Activated naive CD4-positive, alpha-beta T cell treated with anti-CD3 and anti-CD28 coated beads, Interleukin-2, amount 10 ng/mL, durations not matched to agents 7 days and 5 days (primary cell): ENCODE measurements around the gene LDB3.

Experiments
- CTCF ChIA-PET: fragments of 350-600 bp; sonication (Branson Sonifier 250); formaldehyde crosslinking; loops from one replicate; lab custom pipeline; 2021; ENCODE audit warnings: antibody characterized with exemption; lab: Charles Lee
- DNase-seq: peaks from one replicate; pipeline ENCODE4 v3.0.0-alpha.2; 2020
- H3K27ac Mint-ChIP-seq: one replicate; pipeline ENCODE4 v1.8.0; 2021; ENCODE audit warnings: mild to moderate bottlenecking, moderate library complexity, mixed read lengths
- H3K27me3 Mint-ChIP-seq: one replicate; pipeline ENCODE4 v1.8.0; 2021; ENCODE audit warnings: mild to moderate bottlenecking, mixed read lengths
- H3K36me3 Mint-ChIP-seq: one replicate; pipeline ENCODE4 v1.8.0; 2021; ENCODE audit warnings: mixed read lengths
- H3K4me1 Mint-ChIP-seq: one replicate; pipeline ENCODE4 v1.8.0; 2021; ENCODE audit warnings: mixed read lengths
- H3K4me3 Mint-ChIP-seq: one replicate; pipeline ENCODE4 v1.8.0; 2021; ENCODE audit warnings: mild to moderate bottlenecking, moderate library complexity, mixed read lengths
- H3K9me3 Mint-ChIP-seq: one replicate; pipeline ENCODE4 v1.8.0; 2021; ENCODE audit warnings: mixed read lengths

Gene LDB3

DNA sequence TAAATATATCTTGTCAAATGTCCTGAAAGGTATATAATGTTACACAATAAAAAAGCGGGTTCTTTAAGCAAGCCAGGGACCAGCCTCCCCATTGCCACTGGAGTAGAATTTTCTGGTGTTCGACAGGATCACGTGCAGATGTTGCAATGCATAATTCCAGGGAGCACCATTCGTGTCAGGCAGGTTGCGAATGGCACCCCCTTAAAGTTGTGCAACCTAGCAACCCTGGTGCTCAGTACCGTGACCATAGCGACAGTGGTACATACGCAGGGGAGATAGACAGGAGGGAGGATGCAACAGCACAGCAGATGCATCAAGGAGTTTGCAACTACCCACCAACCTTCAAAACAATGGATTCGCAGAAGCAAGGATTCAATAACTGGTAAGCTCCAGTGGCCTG is 81.5 kb downstream of the LDB3 start:
- peaks cover 13% of the 10 kb centered on the region for H3K27me3 Mint-ChIP-seq
- no peak overlapping the region for H3K4me3 Mint-ChIP-seq
- CTCF ChIA-PET = no interaction called here

DNA sequence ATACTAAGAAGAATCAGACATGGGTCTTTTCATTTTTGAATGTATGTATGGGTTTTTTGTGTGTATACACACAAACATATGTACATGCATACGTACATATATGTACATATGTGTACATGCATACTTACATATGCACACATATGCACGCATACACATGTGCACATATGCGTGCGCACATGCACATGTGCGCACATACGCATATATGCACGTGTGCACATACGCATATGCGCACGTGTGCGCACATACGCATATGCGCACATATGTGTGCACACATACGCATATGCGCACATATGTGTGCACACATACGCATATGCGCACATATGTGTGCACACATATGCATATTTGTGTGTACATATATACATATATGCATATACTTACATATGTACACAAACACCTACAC is 83.2 kb downstream of the LDB3 start:
- no peaks in the 10 kb centered on the region for H3K36me3 Mint-ChIP-seq
- H3K27me3 Mint-ChIP-seq = peaks cover 21% of the 10 kb centered on the region
- CTCF ChIA-PET = no interaction called here
- H3K9me3 Mint-ChIP-seq = no peaks in the 10 kb centered on the region
- peaks cover 26% of the 10 kb centered on the region for H3K4me1 Mint-ChIP-seq
- DNase-seq = no peak
- H3K27ac Mint-ChIP-seq = no peak overlapping the region
- H3K4me3 Mint-ChIP-seq = no peak overlapping the region

More for the DNA sequence above, 81.5 kb downstream of the LDB3 start:
- peaks cover 19% of the 10 kb centered on the region for H3K4me1 Mint-ChIP-seq
- H3K27ac Mint-ChIP-seq = no peak overlapping the region
- H3K36me3 Mint-ChIP-seq = no peaks in the 10 kb centered on the region
- DNase-seq = no peak
- no peaks in the 10 kb centered on the region for H3K9me3 Mint-ChIP-seq

DNA sequence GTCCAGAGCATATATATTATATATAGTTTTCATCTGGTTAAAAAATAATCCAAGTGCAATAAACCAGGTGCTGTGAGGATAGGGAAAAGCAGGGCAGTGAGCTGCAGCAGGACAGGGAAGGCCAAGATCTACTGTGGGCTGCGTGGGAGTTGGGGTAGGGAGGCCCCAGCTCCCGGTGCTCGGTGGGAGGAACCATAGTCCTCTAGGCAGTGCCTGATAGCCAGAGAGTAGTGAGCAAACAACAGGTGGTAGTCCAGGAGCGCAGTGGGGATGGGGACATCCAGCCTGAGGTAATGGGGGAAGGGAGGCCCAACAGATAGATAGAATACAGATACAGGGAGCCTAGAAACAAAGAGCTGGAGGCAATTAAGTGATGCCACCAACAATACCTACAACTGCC is 84.0 kb downstream of the LDB3 start:
- Mint-ChIP-seq H3K4me3 (no peak overlapping the region), H3K27me3 (peaks cover 25% of the 10 kb centered on the region), H3K9me3 (no peaks in the 10 kb centered on the region), H3K27ac (no peak overlapping the region), H3K36me3 (no peaks in the 10 kb centered on the region), H3K4me1 (peaks cover 27% of the 10 kb centered on the region)
- no peak for DNase-seq
- CTCF ChIA-PET = interaction anchor here (1.1 to 1.2 kb wide), 2 partner anchors 41 to 46 kb away, joined by 4 read pairs; no protein-coding TSS in a partner anchor

DNA sequence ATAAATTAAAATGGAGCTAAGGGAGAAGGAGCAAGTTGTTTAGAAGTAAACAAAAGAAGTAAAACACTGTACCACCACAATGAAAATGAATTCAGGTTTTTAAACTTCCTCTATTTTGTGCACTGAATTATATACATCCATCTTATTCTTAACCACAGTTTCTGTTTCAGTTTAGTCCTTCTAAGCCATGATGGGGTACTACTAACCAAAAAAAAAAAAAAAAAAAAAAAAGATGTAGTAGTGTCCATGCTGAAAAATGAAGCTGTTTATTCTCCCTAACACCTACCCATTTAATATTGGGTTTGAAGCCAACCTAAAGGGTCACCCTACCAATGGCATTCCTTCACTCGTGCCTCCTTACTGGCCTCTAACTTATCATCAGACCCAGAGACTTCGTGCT is 84.7 kb downstream of the LDB3 start:
- H3K36me3 Mint-ChIP-seq = no peaks in the 10 kb centered on the region
- no peak overlapping the region for H3K27ac Mint-ChIP-seq
- H3K4me3 Mint-ChIP-seq = no peak overlapping the region
- H3K27me3 Mint-ChIP-seq = peaks cover 32% of the 10 kb centered on the region
- DNase-seq = no peak
- H3K9me3 Mint-ChIP-seq = no peaks in the 10 kb centered on the region
- CTCF ChIA-PET = interaction anchor here (1.1 to 1.2 kb wide), 2 partner anchors 42 to 46 kb away, joined by 4 read pairs; no protein-coding TSS in a partner anchor
- peaks cover 30% of the 10 kb centered on the region for H3K4me1 Mint-ChIP-seq

DNA sequence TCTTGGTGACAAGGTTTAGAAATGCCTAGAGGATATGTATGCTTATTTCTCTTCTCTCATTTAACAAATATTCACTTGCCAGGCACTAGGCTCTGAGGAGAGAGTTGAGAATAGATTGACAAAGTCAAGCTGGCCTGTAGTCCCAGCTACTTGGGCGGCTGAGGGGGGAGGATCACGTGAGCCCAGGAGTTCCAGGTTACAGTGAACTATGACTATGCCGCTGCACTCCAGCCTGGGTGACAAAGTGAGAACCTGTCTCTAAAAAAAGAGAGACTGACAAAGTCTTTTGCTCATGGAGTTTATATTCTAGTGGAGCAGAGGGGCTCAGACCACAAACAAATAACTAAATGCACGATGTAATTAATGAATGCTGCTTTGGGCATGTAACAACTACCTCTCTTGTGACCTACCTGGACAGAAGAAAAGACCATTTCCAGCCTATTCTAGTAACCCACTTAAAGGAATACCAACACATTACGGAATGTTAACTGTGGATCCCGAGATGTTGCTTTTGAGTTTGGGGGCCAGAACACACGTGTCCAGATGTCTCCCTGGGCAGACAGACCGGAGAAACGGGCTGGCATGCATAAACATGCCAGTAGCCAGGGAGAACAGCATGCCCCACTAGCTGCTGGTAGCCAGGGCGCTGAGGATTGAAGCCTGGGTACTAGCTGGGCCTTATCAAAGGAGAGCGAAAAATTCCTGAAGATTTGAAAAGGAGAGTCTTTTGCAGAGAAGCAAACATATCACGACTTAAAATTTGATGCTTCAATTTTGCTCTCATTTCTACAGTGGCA is 85.5 kb downstream of the LDB3 start:
- CTCF ChIA-PET = interaction anchor here (1.1 kb wide), 1 partner anchor 43 kb away, joined by 4 read pairs; no protein-coding TSS in a partner anchor
- H3K9me3 Mint-ChIP-seq = no peaks in the 10 kb centered on the region
- H3K36me3 Mint-ChIP-seq = peaks cover 2% of the 10 kb centered on the region
- DNase-seq = no peak
- peaks cover 40% of the 10 kb centered on the region for H3K27me3 Mint-ChIP-seq
- no peak overlapping the region for H3K4me3 Mint-ChIP-seq
- peaks cover 37% of the 10 kb centered on the region for H3K4me1 Mint-ChIP-seq
- H3K27ac Mint-ChIP-seq = no peak overlapping the region

DNA sequence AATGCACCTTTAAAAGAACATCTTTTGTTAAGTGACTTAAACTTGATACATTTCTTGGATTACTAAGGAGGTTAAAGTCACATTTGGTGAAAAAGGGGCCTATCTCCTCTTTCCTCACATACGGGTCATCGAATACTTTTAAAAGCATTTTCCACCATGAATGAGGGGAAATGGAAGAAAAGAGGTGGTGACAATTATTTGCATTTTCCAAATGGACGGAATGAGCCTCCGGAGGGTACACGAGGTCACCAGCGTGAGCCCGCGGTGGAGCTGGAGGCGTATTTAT is 87.1 kb downstream of the LDB3 start:
- no peaks in the 10 kb centered on the region for H3K9me3 Mint-ChIP-seq

DNA sequence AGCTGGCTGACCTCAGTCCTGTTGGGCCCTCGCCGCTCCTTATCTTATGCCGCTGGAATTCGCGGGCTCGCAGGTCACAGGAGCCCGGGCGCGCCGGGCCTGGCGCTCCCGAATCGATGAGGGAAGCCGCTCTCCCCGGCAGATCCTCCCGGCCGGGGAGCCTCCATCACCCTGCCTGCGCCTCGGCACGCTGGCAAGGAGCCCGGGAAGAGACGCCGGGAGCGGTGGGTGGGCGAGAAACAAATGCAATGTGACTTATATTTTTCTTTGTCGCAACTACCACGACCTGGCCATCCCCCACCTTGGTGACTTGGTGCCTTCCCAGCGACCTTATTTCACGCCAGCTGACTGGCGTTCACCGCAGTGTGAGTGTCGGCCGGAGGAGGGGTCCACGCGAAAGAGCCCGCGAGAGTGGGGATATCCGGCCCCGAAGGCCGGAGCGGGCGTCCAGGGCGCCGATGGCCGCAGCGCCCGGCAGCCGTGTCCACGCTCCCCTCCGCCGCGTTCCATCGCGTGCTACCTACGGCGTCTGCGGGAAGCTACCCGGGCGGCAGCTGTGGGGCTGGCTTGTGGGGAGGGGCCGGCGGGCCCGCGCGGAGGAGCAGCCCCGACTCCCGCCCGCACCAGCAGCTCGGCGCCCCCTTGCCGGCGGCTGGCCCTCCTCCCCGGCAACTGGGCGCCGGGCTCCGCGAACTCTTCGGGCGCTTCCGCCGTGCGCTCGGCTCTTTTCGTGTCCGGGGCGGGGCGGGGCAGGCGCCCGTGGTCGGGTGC is 87.6 kb downstream of the LDB3 start:
- CTCF ChIA-PET = no interaction called here
- peaks cover 2% of the 10 kb centered on the region for H3K36me3 Mint-ChIP-seq
- H3K27ac Mint-ChIP-seq = no peak overlapping the region
- no peaks in the 10 kb centered on the region for H3K9me3 Mint-ChIP-seq
- peaks cover 55% of the 10 kb centered on the region for H3K27me3 Mint-ChIP-seq
- peaks cover 48% of the 10 kb centered on the region for H3K4me1 Mint-ChIP-seq
- peak; percentile 89 for DNase-seq
- H3K4me3 Mint-ChIP-seq = peak overlapping the region; percentile 79

More for the DNA sequence above, 87.1 kb downstream of the LDB3 start:
- CTCF ChIA-PET = no interaction called here
- DNase-seq = no peak
- Mint-ChIP-seq H3K36me3 (peaks cover 2% of the 10 kb centered on the region), H3K27me3 (peaks cover 55% of the 10 kb centered on the region), H3K4me1 (peaks cover 48% of the 10 kb centered on the region), H3K4me3 (peak overlapping the region; percentile 79), H3K27ac (no peak overlapping the region)

DNA sequence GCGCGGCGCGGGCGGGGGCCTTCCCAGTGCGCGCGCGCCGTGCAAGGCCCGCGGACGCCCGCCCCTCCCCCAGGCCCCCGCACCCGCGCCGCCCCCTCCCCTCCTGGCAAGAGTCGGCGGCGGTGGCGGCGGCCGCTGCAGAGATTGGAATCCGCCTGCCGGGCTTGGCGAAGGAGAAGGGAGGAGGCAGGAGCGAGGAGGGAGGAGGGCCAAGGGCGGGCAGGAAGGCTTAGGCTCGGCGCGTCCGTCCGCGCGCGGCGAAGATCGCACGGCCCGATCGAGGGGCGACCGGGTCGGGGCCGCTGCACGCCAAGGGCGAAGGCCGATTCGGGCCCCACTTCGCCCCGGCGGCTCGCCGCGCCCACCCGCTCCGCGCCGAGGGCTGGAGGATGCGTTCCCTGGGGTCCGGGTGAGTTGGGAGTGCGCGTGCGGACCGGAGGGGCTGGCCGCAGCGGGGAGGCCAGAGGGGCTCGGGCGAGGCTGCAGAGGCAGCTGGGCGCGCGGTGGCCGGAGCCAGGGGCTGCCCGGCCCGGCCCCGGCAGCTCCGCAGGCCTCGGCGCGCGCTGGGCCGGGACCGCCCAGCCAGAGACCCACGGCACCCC is 88.3 kb downstream of the LDB3 start, which contains the start of gene BMPR1A:
BMPR1A (plus strand) TSS at position 109 of the 602 bp plus-strand sequence. CDS start 119,400 bp downstream, outside the sequence.
- H3K27ac Mint-ChIP-seq = peak within 1 kb of the TSS; percentile 78
- no peak for DNase-seq
- peaks cover 55% of the 10 kb centered on the region for H3K27me3 Mint-ChIP-seq
- peak within 1 kb of the TSS; percentile 84 for H3K4me3 Mint-ChIP-seq
- CTCF ChIA-PET = no interaction called here
- no peaks in the 10 kb centered on the region for H3K9me3 Mint-ChIP-seq
- peaks cover 48% of the 10 kb centered on the region for H3K4me1 Mint-ChIP-seq
- peaks cover 2% of the 10 kb centered on the region for H3K36me3 Mint-ChIP-seq

DNA sequence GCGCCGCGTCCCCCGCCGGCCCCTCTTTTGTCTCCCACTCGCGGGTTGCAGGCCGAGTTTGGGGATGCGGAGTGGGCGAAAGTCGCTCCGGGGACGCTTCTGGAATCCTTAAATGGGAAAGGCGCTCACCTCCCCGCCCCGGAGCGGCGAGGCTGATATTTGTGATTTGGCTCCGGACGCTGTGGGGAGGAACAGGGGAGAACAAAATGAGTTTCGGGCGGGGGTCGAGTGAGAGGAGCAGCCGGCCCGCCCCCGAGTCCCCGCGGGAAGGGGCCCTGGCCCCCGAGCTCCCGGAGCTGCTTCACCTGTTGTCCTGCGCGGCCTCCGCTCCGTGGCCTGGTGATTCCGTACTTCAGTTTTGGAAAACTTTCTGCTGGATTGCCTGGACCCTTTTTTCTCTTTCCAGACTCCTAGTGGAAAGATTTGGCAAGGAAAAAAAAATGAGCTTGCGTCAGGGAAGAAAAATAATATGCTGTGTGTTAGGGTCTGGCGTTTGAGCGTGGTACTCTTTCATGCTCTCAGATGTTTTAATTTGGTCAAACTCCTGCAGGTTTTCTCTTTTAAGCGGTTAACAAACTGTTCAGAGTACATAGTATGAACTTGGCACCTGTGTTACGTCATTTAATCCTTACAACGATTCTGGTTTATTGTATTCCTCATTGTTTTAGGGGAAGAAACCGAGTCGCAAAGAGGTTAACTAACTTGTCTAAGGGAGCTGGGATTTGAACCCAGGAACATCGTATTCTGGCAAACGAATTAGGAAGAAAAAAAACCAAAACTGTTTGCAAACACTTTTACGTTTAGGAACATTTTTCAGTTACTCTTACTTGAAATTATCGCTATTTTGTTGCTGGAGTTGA is 89.0 kb downstream of the LDB3 start:
- H3K27ac Mint-ChIP-seq = peak overlapping the region; percentile 78
- H3K4me1 Mint-ChIP-seq = peaks cover 46% of the 10 kb centered on the region
- peaks cover 56% of the 10 kb centered on the region for H3K27me3 Mint-ChIP-seq
- CTCF ChIA-PET = interaction anchor here (0.9 kb wide), 1 partner anchor 15 kb away, joined by 3 read pairs; no protein-coding TSS in a partner anchor
- peaks cover 2% of the 10 kb centered on the region for H3K36me3 Mint-ChIP-seq
- H3K9me3 Mint-ChIP-seq = no peaks in the 10 kb centered on the region
- peak overlapping the region; percentile 84 for H3K4me3 Mint-ChIP-seq
- peak; percentile 32 for DNase-seq

DNA sequence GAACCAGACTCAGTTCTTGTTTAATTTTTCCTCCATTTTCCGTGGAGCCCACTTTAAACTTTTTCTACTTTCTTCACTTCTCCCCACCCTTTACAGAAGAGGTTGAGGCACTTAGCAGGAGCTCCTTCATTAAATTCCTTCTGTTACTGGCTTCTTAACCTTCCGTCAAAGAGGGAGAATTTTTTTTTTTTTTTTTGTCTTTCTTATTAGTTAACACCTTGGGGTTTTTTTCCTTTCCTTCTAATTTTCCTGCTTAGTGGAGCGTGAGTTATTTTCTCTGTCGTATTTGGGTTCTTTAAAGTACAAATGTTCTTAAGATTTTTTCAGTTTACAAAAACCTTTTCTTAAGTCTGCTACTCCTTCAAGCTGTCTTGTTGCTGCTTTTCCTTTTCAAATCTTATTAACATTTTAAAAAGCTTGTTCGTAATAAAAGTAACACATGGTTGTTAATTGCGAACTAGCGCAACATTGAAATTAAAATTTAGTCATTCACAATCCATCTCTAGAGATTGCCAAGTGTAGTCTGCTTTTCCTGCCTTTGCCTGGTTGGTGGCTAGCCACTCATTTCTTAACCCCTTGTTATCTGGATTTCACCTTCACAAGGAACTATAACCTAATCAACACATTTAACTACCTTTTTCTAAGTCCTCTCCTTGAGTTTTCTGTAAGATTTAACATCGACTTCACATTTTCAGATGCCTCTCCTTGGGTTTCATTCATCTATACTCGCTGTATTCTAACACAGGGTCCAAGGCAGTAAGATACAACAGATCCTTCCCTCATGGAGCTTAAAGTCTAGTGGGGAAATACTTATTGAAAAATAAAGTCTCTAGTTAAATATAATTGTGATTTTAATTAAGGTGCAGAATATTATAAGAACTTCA is 90.1 kb downstream of the LDB3 start:
- peaks cover 60% of the 10 kb centered on the region for H3K27me3 Mint-ChIP-seq
- peak overlapping the region; percentile 48 for H3K4me3 Mint-ChIP-seq
- CTCF ChIA-PET = no interaction called here
- no peaks in the 10 kb centered on the region for H3K9me3 Mint-ChIP-seq
- peaks cover 36% of the 10 kb centered on the region for H3K4me1 Mint-ChIP-seq
- no peak overlapping the region for H3K27ac Mint-ChIP-seq
- peaks cover 2% of the 10 kb centered on the region for H3K36me3 Mint-ChIP-seq
- no peak for DNase-seq

DNA sequence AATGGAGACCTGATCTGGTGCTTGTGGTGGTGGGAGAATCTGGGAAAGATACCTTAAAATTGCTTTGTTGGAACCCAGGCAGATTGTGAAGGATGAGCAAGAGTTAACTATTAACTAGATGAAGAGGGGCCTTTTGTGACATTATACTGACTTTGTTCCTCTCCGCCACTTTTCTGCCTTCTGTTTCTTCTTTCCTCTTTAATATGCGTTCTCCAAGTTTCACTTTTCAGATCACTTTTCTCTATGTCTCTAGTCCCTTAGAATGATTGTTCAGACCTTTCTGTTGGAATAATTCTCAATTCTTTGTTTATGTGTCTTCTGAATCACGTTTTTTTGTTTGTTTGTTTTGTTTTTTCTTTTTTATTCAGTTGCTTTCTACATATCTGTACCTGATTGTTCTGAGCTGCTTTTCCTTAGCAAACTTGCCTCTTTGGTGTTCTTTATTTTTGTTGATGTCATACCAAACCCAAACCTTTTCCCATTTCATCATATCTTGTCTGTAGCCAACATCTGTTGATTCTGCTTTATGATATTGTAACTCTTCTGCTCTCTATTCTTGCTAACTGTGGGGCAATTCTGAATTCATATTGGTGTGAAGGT is 90.9 kb downstream of the LDB3 start:
- H3K27me3 Mint-ChIP-seq = peaks cover 58% of the 10 kb centered on the region
- DNase-seq = no peak
- peaks cover 2% of the 10 kb centered on the region for H3K36me3 Mint-ChIP-seq
- H3K4me1 Mint-ChIP-seq = peaks cover 35% of the 10 kb centered on the region
- no peaks in the 10 kb centered on the region for H3K9me3 Mint-ChIP-seq
- no peak overlapping the region for H3K27ac Mint-ChIP-seq
- CTCF ChIA-PET = no interaction called here
- H3K4me3 Mint-ChIP-seq = no peak overlapping the region

DNA sequence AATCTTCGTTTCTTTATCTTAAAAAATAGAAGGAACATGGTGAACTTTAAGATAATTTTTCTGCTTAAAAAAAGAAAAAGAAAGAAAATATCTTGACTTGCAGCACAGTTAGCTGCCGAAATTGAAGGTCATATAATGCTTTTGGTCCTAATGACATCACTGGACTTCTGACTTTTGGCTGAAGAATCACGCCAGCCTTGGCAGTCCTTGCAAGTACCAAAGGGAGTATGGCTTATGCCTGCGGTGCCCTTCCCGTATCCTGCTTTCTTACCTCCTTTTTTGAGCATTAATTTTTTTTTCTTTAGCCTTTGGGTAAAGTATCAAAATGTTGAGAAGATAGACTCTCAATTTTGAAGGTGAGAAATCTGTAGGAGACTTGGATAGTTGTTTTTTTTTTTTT is 95.1 kb downstream of the LDB3 start:
- Mint-ChIP-seq H3K27me3 (peaks cover 25% of the 10 kb centered on the region), H3K4me3 (no peak overlapping the region), H3K9me3 (no peaks in the 10 kb centered on the region), H3K36me3 (peaks cover 2% of the 10 kb centered on the region), H3K27ac (no peak overlapping the region), H3K4me1 (peaks cover 14% of the 10 kb centered on the region)
- no peak for DNase-seq
- CTCF ChIA-PET = no interaction called here
